H1 (cell line): ENCODE data around the gene TPPP. TPM values are rescaled to one million over a fixed set of nuclear protein-coding genes. Genes with fewer than 3 reads are reported as not detected.

Experiments
- polyA plus RNA-seq, 7 experiments: library from polyadenylated mRNA; depleted of rRNA in 3 of 7; stranded (reverse) in 5 of 7; unstranded in 2 of 7; fragments of >200 nt in 5 of 7; fragments of 200-250 nt in 2 of 7; gene quantifications; 1 replicate in 5 of 7; 2 replicates in 1 of 7; 4 replicates in 1 of 7; pipeline versions ENCODE4 v1.2.1 to v1.2.3, GENCODE V29; 2011 to 2013; ENCODE audit warnings: missing spikeins in 2 of 7, mixed read lengths in 2 of 7
- total RNA-seq: library from RNA; stranded (reverse); fragmentation: NEBNext Ultra II Directional; extraction: Animal tissue kit (Norgen Biotek cat#: 25700); gene quantifications from 2 replicates; pipeline ENCODE4 v1.2.1, GENCODE V29; 2021
- TF ChIP-seq, protein P1 (sequence below): IDR thresholded peaks from 2 replicates; pipeline ENCODE4 v1.6.1; 2012; ENCODE audit warnings: low read length, inconsistent platforms

Gene TPPP
- total and polyA plus RNA-seq, 2 of the 8 experiments (the other 6 are each of a cell fraction or from before 2014, with no cell fraction given), result 0.36 to 0.93 TPM

DNA sequence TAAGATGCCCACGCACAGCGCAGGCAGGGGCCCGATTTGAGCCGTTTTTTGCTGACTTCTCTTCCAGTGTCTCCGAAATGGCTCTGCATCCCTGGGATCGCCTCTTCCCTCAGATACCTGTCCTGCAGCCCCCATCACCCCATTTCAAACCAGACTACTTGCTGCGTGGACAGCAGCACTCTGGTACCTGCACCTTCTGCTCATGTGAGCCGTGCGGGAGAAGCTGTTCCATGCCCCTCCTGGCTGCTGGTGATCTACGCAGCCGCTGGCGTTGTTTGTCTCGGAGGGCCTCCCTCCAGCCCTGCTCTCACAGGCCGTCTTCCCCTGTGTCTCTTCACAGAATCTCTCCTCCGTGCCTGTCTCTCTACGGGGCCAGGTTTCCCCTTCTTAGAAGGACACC is 67.6 kb downstream of the TPPP start (continued):
- TF ChIP-seq, protein P1, sequence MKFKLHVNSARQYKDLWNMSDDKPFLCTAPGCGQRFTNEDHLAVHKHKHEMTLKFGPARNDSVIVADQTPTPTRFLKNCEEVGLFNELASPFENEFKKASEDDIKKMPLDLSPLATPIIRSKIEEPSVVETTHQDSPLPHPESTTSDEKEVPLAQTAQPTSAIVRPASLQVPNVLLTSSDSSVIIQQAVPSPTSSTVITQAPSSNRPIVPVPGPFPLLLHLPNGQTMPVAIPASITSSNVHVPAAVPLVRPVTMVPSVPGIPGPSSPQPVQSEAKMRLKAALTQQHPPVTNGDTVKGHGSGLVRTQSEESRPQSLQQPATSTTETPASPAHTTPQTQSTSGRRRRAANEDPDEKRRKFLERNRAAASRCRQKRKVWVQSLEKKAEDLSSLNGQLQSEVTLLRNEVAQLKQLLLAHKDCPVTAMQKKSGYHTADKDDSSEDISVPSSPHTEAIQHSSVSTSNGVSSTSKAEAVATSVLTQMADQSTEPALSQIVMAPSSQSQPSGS, result no peak
- TF ChIP-seq, all 59 proteins: peak for 0
